Neuronal stem cell (in vitro differentiated cells): ENCODE data around the gene LRRC10.

ENCODE experiments used
- DNase-seq: peaks from one replicate; pipeline ENCODE4 v3.0.0-alpha.2; 2013; ENCODE audit warnings: low spot score
- H2AFZ ChIP-seq: one replicate; pipeline ENCODE4 v1.6.1; 2013; ENCODE audit warnings: mild to moderate bottlenecking, low read length, inconsistent platforms
- H2AK5ac ChIP-seq: 2 replicates; pipeline ENCODE4 v1.6.1; 2013; ENCODE audit warnings: low read depth, mild to moderate bottlenecking, inconsistent platforms, low read length, moderate library complexity, mixed read lengths
- H2BK120ac ChIP-seq: 2 replicates; pipeline ENCODE4 v1.6.1; 2013; ENCODE audit warnings: low read depth, mild to moderate bottlenecking, inconsistent platforms, low read length, moderate library complexity, mixed read lengths
- H2BK12ac ChIP-seq: one replicate; pipeline ENCODE4 v1.6.1; 2013; ENCODE audit warnings: low read length, inconsistent platforms
- H2BK15ac ChIP-seq: 2 replicates; pipeline ENCODE4 v1.6.1; 2013; ENCODE audit warnings: mild to moderate bottlenecking, low read length, inconsistent platforms, mixed read lengths
- H2BK5ac ChIP-seq: one replicate; pipeline ENCODE4 v1.6.1; 2013; ENCODE audit warnings: inconsistent platforms, mild to moderate bottlenecking, low read length, moderate library complexity
- H3K14ac ChIP-seq: one replicate; pipeline ENCODE4 v1.6.1; 2013; ENCODE audit warnings: low read length, inconsistent platforms
- H3K18ac ChIP-seq: 2 replicates; pipeline ENCODE4 v1.6.1; 2013; ENCODE audit warnings: low read length, inconsistent platforms
- H3K23ac ChIP-seq: 2 replicates; pipeline ENCODE4 v1.6.1; 2013; ENCODE audit warnings: low read depth, mild to moderate bottlenecking, mixed read lengths, low read length, inconsistent platforms; ENCODE audit not compliant: poor library complexity
- H3K27ac ChIP-seq: replicated peaks from 3 replicates; pipeline ENCODE4 v1.5.1; 2013; ENCODE audit warnings: low read length, inconsistent platforms
- H3K27me3 ChIP-seq, 3 experiments: 2 replicates each; pipeline ENCODE4 v1.6.1; 2013; ENCODE audit warnings: low read length in 3 of 3, mild to moderate bottlenecking in 2 of 3, inconsistent platforms in 1 of 3, low read depth in 1 of 3, mixed read lengths in 1 of 3, moderate library complexity in 1 of 3; ENCODE audit not compliant: control insufficient read depth in 3 of 3, insufficient read depth in 3 of 3
- H3K36me3 ChIP-seq, 2 donors: replicated peaks in 1 of 2; 2 replicates each; pipeline ENCODE4 v1.6.1; 2013; ENCODE audit warnings: low read length in 2 of 2; ENCODE audit not compliant: control insufficient read depth in 2 of 2, insufficient read depth in 2 of 2
- H3K4ac ChIP-seq: 2 replicates; pipeline ENCODE4 v1.6.1; 2013; ENCODE audit warnings: inconsistent platforms, mild to moderate bottlenecking, low read length, moderate library complexity
- H3K4me1 ChIP-seq, 2 donors: 1 replicate in 1 of 2; 2 replicates in 1 of 2; pipeline ENCODE4 v1.6.1; 2013; ENCODE audit warnings: low read length in 2 of 2, low read depth in 1 of 2; ENCODE audit not compliant: control insufficient read depth in 2 of 2, insufficient read depth in 1 of 2
- H3K4me2 ChIP-seq: one replicate; pipeline ENCODE4 v1.6.1; 2013; ENCODE audit warnings: mild to moderate bottlenecking, low read length, inconsistent platforms; ENCODE audit not compliant: insufficient read depth, poor library complexity, severe bottlenecking
- H3K4me3 ChIP-seq, 2 donors: 2 replicates each; pipeline ENCODE4 v1.5.1; 2013; ENCODE audit warnings: low read length in 2 of 2, mild to moderate bottlenecking in 2 of 2, inconsistent platforms in 1 of 2, moderate library complexity in 1 of 2
- H3K79me1 ChIP-seq: one replicate; pipeline ENCODE4 v1.6.1; 2013; ENCODE audit warnings: low read depth, mild to moderate bottlenecking, inconsistent platforms, low read length, moderate library complexity
- H3K9ac ChIP-seq: one replicate; pipeline ENCODE4 v1.6.1; 2013; ENCODE audit warnings: mild to moderate bottlenecking, low read depth, low read length, inconsistent platforms; ENCODE audit not compliant: poor library complexity
- H3K9me3 ChIP-seq, 2 donors: replicated peaks in 1 of 2; 2 replicates each; pipeline versions ENCODE3 to v1.6.1; 2013; ENCODE audit warnings: low read length in 2 of 2, mild to moderate bottlenecking in 2 of 2, inconsistent platforms in 1 of 2, low read depth in 1 of 2, mixed read lengths in 1 of 2, moderate library complexity in 1 of 2; ENCODE audit not compliant: control insufficient read depth in 2 of 2, insufficient read depth in 1 of 2
- H4K8ac ChIP-seq: one replicate; pipeline ENCODE4 v1.6.1; 2013; ENCODE audit warnings: low read depth, mild to moderate bottlenecking, inconsistent platforms, low read length, moderate library complexity
- H4K91ac ChIP-seq: one replicate; pipeline ENCODE4 v1.6.1; 2013; ENCODE audit warnings: low read length, low read depth, mild to moderate bottlenecking, inconsistent platforms; ENCODE audit not compliant: poor library complexity
- WGBS, 2 donors: extraction: QIAGEN DNeasy Blood & Tissue Kit; methylation state at CpG; one replicate each; pipeline ENCODE4 v1.1.7; 2013; ENCODE audit warnings: missing lambda C conversion rate in 2 of 2, mixed read lengths in 1 of 2; ENCODE audit not compliant: insufficient read length in 2 of 2, insufficient replicate concordance in 1 of 2; ENCODE audit errors: extremely low coverage in 2 of 2; 5-methylcytosine and 5-hydroxymethylcytosine counted together

Gene LRRC10

DNA sequence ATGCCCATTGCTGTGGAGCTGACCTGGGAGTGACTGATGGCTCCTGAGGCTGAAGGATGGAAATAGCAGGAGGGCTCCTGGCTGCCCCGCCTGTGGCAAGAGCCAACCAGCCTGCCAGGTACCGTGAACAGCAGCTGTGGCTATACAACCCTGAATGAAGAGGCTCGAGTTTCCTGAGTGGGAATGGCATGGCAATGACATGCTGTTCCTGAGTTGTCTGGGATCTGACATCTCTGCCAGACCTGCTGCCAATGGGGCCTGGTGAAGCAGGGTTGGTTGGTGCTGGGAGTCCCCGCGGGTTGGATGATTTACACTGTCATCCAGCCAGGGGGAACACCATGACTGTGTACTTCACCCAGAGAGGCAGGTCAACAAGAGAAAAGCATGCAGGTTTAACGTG, 31.8 kb upstream of the LRRC10 start:
- Histone ChIP-seq H2BK15ac (no peak overlapping the region), H2BK12ac (no peak overlapping the region), H4K91ac (no peak overlapping the region), H3K27ac (no peak overlapping the region), H2BK120ac (no peak overlapping the region), H3K9ac (no peak overlapping the region), H3K23ac (peak overlapping the region; percentile 35), H3K79me1 (no peaks in the 10 kb centered on the region), H3K4me3 (no peak overlapping the region), H3K4ac (no peak overlapping the region), H2AFZ (no peak overlapping the region), H3K4me2 (no peak overlapping the region), H3K14ac (no peak overlapping the region), H3K4me1 (no peaks in the 10 kb centered on the region), H3K27me3 (peaks cover 0 to 17% (median 0%) of the 10 kb centered on the region in 3 experiments), H4K8ac (no peak overlapping the region), H3K18ac (no peak overlapping the region), H3K9me3 (no peaks in the 10 kb centered on the region), H3K36me3 (no peaks in the 10 kb centered on the region), H2BK5ac (no peak overlapping the region), H2AK5ac (no peak overlapping the region)
- no peak for DNase-seq
- no CpG with 5 or more reads among the region's 6 CpGs for WGBS, 2 donors

DNA sequence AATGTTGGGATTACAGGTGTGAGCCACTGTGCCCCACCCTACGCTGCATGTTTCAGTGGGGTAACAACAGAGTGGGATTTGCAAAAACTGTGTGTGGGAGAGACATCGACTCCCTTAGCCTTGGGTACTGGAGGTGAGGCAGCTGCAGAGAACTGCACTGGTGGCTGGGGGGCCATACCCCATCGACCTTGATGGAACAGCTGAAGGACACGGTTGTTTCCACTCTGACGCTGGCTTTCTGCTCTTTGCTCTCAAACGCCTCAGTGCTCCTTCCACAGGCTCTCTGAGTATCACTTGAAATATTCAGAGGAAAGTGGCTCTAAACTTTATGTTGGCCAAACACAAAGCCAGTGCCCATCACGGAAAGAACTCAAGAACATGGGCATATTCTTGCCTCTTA, 30.8 kb upstream of the LRRC10 start:
- Histone ChIP-seq H3K9me3 (no peaks in the 10 kb centered on the region), H2BK12ac (no peak overlapping the region), H3K18ac (no peak overlapping the region), H2AK5ac (no peak overlapping the region), H3K27me3 (peaks cover 0 to 10% (median 0%) of the 10 kb centered on the region in 3 experiments), H3K23ac (no peak overlapping the region), H2AFZ (no peak overlapping the region), H2BK5ac (no peak overlapping the region), H4K8ac (no peak overlapping the region), H2BK15ac (no peak overlapping the region), H3K4me1 (no peaks in the 10 kb centered on the region), H4K91ac (no peak overlapping the region), H3K4ac (no peak overlapping the region), H3K4me3 (no peak overlapping the region), H3K4me2 (no peak overlapping the region), H3K14ac (no peak overlapping the region), H2BK120ac (no peak overlapping the region), H3K27ac (no peak overlapping the region), H3K9ac (no peak overlapping the region), H3K79me1 (no peaks in the 10 kb centered on the region), H3K36me3 (no peaks in the 10 kb centered on the region)
- DNase-seq: no peak
- no CpG with 5 or more reads among the region's 7 CpGs for WGBS, 2 donors

DNA sequence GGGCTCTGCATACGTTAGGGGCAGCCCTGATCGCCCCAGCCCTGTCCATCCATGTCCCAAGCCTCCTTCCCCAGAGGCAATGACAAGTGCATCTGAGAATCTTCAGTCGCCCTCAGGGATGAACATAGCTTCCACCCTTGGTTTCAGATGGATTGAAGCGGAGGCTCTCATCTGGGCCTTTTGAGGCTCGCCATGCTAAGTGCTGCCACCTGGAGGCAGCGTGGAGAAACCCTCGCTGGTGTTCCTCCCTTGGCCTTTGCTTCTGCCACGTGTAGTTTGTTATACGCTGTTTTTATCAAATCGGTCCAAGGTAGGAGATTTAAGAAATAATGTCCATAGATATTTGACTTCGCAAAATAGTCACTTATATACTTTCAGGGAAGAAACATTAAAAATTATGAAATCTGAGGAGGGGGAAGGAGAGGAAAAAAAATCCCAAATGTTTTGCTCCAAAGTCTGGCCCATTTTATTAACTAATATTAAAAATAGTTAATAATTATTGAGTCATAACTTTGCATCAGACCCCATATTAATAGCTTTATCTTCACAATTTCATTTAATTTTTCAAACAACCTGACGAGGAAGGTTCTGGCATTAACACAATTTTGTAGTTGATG, 28.8 kb upstream of the LRRC10 start:
- no peak overlapping the region for H2BK120ac ChIP-seq
- no CpG with 5 or more reads among the region's 12 CpGs for WGBS, 2 donors
- H3K18ac ChIP-seq: no peak overlapping the region
- H3K36me3 ChIP-seq: no peaks in the 10 kb centered on the region
- no peak overlapping the region for H3K14ac ChIP-seq
- H3K4me3 ChIP-seq: no peak overlapping the region
- no peak overlapping the region for H2BK15ac ChIP-seq
- H3K23ac ChIP-seq: no peak overlapping the region
- no peak overlapping the region for H2BK12ac ChIP-seq
- H2AFZ ChIP-seq: peak overlapping the region; percentile 9
- no peak overlapping the region for H4K91ac ChIP-seq
- no peaks in the 10 kb centered on the region for H3K4me1 ChIP-seq
- H2BK5ac ChIP-seq: no peak overlapping the region
- H3K4ac ChIP-seq: no peak overlapping the region
- DNase-seq: peak; percentile 54
- H2AK5ac ChIP-seq: no peak overlapping the region
- H3K27me3 ChIP-seq: peaks cover 0 to 7% (median 0%) of the 10 kb centered on the region in 3 experiments
- no peak overlapping the region for H3K9ac ChIP-seq
- H3K4me2 ChIP-seq: no peak overlapping the region
- H3K79me1 ChIP-seq: no peaks in the 10 kb centered on the region
- H4K8ac ChIP-seq: no peak overlapping the region
- no peak overlapping the region for H3K27ac ChIP-seq
- no peaks in the 10 kb centered on the region for H3K9me3 ChIP-seq

DNA sequence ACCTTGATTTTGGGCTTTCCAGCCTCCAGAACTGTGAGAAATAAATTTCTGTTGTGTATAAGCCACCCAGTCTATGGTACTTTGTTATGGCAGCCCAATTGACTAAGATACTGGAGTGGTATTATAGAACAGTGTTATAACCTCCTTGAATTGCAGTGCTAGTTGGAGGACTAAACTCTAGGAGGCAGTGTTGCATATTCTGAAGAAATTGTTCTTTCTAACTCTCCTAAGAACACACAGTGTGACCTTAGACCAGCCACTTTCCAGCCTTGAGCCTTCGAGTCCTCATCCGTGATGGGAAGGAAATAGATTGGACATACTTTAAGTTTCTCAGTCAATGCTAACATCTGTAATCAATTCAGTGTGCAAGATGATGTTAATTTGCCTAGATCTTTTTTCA, 22.4 kb upstream of the LRRC10 start:
- H3K18ac ChIP-seq: no peak overlapping the region
- H3K14ac ChIP-seq: no peak overlapping the region
- H3K4me3 ChIP-seq: no peak overlapping the region
- no peak overlapping the region for H4K8ac ChIP-seq
- H3K4me1 ChIP-seq: no peaks in the 10 kb centered on the region
- no peak overlapping the region for H2BK12ac ChIP-seq
- H3K27ac ChIP-seq: no peak overlapping the region
- no peak overlapping the region for H3K4me2 ChIP-seq
- no peak for DNase-seq
- no peak overlapping the region for H2AFZ ChIP-seq
- H3K4ac ChIP-seq: no peak overlapping the region
- H2BK120ac ChIP-seq: no peak overlapping the region
- H3K9me3 ChIP-seq: no peaks in the 10 kb centered on the region
- no peak overlapping the region for H2BK5ac ChIP-seq
- no peak overlapping the region for H3K23ac ChIP-seq
- H4K91ac ChIP-seq: no peak overlapping the region
- no peak overlapping the region for H3K9ac ChIP-seq
- H3K79me1 ChIP-seq: no peaks in the 10 kb centered on the region
- H2AK5ac ChIP-seq: no peak overlapping the region
- H3K36me3 ChIP-seq: no peaks in the 10 kb centered on the region
- no peak overlapping the region for H2BK15ac ChIP-seq
- no CpG with 5 or more reads among the region's 2 CpGs for WGBS, 2 donors
- no peaks in the 10 kb centered on the region for H3K27me3 ChIP-seq
